ENCODE measurements around the gene MRPS18A.

DNA sequence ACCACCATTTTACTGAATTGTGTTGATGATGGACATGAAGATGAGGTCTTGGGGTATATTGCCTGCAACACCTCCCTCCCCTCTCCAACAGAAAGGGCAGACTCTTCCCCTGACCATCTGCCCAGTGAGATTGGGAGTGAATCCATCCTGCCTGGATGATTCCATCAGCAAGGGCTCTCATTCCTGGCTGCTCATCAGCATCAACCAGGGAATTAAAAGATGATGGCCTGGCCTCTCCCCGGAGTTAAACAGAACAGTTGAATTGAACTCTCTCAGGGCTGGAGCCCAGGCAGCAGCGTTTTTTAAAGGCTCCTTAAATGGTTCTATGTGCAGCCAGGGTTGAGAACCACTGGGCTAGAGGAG, 14.6 kb upstream of the MRPS18A start:
- TF ChIP-seq POLR2A (IDR thresholded peaks at IDR 0.05): no peak
- TF ChIP-seq, protein P1, sequence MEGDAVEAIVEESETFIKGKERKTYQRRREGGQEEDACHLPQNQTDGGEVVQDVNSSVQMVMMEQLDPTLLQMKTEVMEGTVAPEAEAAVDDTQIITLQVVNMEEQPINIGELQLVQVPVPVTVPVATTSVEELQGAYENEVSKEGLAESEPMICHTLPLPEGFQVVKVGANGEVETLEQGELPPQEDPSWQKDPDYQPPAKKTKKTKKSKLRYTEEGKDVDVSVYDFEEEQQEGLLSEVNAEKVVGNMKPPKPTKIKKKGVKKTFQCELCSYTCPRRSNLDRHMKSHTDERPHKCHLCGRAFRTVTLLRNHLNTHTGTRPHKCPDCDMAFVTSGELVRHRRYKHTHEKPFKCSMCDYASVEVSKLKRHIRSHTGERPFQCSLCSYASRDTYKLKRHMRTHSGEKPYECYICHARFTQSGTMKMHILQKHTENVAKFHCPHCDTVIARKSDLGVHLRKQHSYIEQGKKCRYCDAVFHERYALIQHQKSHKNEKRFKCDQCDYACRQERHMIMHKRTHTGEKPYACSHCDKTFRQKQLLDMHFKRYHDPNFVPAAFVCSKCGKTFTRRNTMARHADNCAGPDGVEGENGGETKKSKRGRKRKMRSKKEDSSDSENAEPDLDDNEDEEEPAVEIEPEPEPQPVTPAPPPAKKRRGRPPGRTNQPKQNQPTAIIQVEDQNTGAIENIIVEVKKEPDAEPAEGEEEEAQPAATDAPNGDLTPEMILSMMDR (IDR thresholded peaks at IDR 0.05): no peak
